Effector memory CD8-positive, alpha-beta T cell (primary cell): ENCODE results near the gene CACNA2D3.
A peak's percentile ranks its signal among the peaks of the same experiment; 100 is the strongest.

Experiments
- ATAC-seq: fragments of 150-1000 bp; cut with Tn5 transposase; replicated peaks from 2 replicates; pipeline ENCODE4 v1.10.0; 2021; ENCODE audit warnings: mild to moderate bottlenecking, moderate library complexity
- DNase-seq, 3 experiments: peaks; one replicate each; pipeline ENCODE4 v3.0.0; 2021
- H3K27ac Mint-ChIP-seq, 2 donors: one replicate each; pipeline ENCODE4 v1.8.0; 2022; ENCODE audit warnings: mild to moderate bottlenecking in 2 of 2, mixed read lengths in 2 of 2, moderate library complexity in 2 of 2
- H3K27me3 Mint-ChIP-seq, 2 donors: one replicate each; pipeline ENCODE4 v1.8.0; 2022; ENCODE audit warnings: mixed read lengths in 2 of 2
- H3K36me3 Mint-ChIP-seq: one replicate; pipeline ENCODE4 v1.8.0; 2022; ENCODE audit warnings: mild to moderate bottlenecking, moderate library complexity, mixed read lengths; ENCODE audit not compliant: insufficient read depth
- H3K4me1 Mint-ChIP-seq, 2 donors: one replicate each; pipeline ENCODE4 v1.8.0; 2022; ENCODE audit warnings: low read depth in 2 of 2, mixed read lengths in 2 of 2
- H3K4me3 Mint-ChIP-seq, 2 donors: one replicate each; pipeline ENCODE4 v1.8.0; 2022; ENCODE audit warnings: mild to moderate bottlenecking in 2 of 2, mixed read lengths in 2 of 2, moderate library complexity in 2 of 2
- H3K9me3 Mint-ChIP-seq, 2 donors: one replicate each; pipeline ENCODE4 v1.8.0; 2022; ENCODE audit warnings: mixed read lengths in 2 of 2

CACNA2D3 gene

DNA sequence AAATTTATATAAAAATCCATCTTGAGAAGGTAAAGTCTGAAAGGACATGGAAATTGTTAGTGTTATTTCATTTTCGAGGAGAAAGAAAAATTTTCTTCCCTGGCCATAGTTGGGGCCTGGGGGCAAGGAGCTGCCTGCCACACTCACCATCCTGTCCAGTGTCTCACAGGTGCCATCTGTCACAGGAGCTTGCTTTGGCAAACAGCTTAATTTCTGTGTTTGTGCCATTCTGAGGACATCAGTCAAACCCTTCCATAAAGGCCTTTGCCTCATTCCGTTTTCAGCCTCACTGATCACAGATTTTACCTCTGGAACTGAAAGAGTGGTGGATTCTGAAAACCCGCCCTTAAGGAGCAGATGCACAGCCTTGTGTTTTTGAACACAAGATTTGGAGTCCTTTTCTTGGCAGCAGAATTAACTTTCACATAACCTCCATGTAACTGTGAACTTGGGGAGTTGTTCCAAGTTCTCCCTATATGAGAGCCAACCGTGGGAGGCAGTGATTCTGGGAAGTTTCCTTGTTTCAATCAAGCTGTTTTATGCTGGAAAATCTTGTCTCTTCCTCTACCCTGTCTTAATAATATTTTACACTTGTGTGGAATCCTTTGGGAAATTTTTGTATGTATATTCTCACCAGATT, 254.7 kb downstream of the CACNA2D3 start:
- H3K4me1 Mint-ChIP-seq = no peaks in the 10 kb centered on the region
- no peak overlapping the region for H3K4me3 Mint-ChIP-seq
- peaks cover 0 to 8% of the 10 kb centered on the region in 2 donors for H3K27me3 Mint-ChIP-seq
- DNase-seq (no peak), ATAC-seq (no peak)
- no peaks in the 10 kb centered on the region for H3K36me3 Mint-ChIP-seq
- H3K27ac Mint-ChIP-seq = no peak overlapping the region
- H3K9me3 Mint-ChIP-seq = no peaks in the 10 kb centered on the region

DNA sequence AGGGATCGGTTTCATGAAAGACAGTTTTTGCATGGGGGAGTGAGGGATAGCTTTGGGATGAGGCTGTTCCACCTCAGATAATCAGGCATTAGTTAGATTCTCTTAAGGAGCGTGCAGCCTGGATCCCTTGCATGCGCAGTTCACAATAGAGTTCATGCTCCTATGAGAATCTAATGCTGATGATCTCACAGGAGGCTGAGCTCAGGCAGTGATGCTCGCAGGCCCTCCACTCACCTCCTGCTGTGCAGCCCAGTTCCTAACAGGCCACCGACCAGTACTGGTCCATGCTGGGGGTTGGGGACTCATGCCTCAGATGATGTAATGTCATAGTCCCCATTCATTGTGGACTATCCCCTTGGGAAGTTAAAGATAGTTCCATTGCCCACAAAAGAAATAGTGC, 255.8 kb downstream of the CACNA2D3 start:
- H3K9me3 Mint-ChIP-seq = no peaks in the 10 kb centered on the region
- H3K36me3 Mint-ChIP-seq = no peaks in the 10 kb centered on the region
- H3K4me1 Mint-ChIP-seq = no peaks in the 10 kb centered on the region
- DNase-seq = no peak
- H3K27ac Mint-ChIP-seq = no peak overlapping the region
- ATAC-seq = no peak
- H3K4me3 Mint-ChIP-seq = no peak overlapping the region
- peaks cover 0 to 8% of the 10 kb centered on the region in 2 donors for H3K27me3 Mint-ChIP-seq

DNA sequence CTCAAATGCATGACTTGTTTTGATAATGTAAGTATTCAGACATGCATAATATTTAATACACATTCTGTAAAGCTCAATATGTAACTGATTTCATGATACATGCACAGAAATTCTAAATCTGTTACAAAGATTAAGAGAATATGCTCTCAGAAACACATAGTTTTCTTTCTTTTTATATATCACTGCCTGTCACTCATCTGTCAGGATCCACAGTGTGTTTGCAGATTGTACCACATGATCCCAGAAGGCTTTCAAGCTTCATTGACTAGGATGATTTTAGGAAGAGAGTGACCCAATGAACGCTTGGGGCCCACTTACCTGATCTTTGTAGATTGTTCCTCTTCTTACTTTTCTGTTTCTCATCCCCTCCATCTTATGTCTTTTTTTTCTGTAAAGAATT, 261.9 kb downstream of the CACNA2D3 start:
- Mint-ChIP-seq H3K9me3 (peaks cover 3 to 17% of the 10 kb centered on the region in 2 donors), H3K4me3 (no peak overlapping the region), H3K36me3 (no peaks in the 10 kb centered on the region), H3K27ac (no peak overlapping the region), H3K27me3 (no peaks in the 10 kb centered on the region), H3K4me1 (no peaks in the 10 kb centered on the region)
- DNase-seq (no peak), ATAC-seq (no peak)

- H3K36me3 Mint-ChIP-seq = no peaks in the 10 kb centered on the region
- H3K27ac Mint-ChIP-seq = no peak overlapping the region
- DNase-seq (no peak), ATAC-seq (no peak)
- H3K9me3 Mint-ChIP-seq = peaks cover 4 to 22% of the 10 kb centered on the region in 2 donors
- H3K4me3 Mint-ChIP-seq = no peak overlapping the region
- no peaks in the 10 kb centered on the region for H3K4me1 Mint-ChIP-seq
- no peaks in the 10 kb centered on the region for H3K27me3 Mint-ChIP-seq
Measured at GRCh38 chr3:54390582-54390981, 268.2 kb downstream of the CACNA2D3 start.

DNA sequence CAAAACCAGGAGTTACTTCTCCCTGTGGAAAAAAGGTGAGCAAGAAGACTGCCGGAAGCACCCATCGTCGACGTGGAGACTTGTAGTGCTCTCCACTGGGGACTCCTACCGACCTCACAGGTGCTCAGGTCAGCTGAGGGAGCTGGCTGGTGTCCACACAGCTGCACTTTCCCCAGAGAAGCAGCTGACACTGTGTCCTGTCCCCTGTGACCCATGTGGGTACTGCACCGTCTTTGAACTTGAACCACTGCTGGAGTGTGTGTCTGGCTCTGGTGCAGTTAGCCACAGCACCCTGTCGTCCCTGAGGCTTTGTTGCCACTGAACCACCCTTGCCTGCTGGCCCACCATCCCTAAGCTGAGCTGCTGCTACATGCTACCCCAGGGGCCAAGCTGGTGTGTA, 270.8 kb downstream of the CACNA2D3 start:
- no peaks in the 10 kb centered on the region for H3K27me3 Mint-ChIP-seq
- H3K4me3 Mint-ChIP-seq = no peak overlapping the region
- no peak for ATAC-seq
- no peaks in the 10 kb centered on the region for H3K36me3 Mint-ChIP-seq
- peaks cover 4 to 10% of the 10 kb centered on the region in 2 donors for H3K9me3 Mint-ChIP-seq
- no peaks in the 10 kb centered on the region for H3K4me1 Mint-ChIP-seq
- H3K27ac Mint-ChIP-seq = no peak overlapping the region
- DNase-seq = no peak

GRCh38 chr3:54408328-54408727, 286.0 kb downstream of the CACNA2D3 start:
- Mint-ChIP-seq H3K4me1 (no peaks in the 10 kb centered on the region), H3K27me3 (no peaks in the 10 kb centered on the region)

DNA sequence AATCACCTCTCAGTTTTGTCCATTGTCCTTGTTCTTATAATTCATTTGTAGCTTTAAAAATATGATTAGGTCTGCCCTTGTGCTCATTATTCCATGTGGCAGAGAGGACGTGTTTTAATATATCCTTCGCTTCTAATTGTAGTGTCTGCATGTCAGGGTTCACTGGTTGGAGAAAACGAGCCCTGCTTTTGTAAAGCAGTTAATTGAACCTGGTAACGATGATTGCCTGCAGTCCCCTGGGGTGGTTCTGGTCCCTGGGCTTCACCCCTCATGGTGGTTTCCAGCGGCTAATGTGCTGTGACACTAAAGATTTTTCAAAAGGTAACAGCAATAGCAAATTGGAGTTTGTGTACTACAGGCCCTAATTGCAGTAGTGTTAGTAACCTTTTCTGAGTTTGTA, 299.6 kb downstream of the CACNA2D3 start:
- no peaks in the 10 kb centered on the region for H3K36me3 Mint-ChIP-seq

More at GRCh38 chr3:54408328-54408727, 286.0 kb downstream of the CACNA2D3 start:
- Mint-ChIP-seq H3K4me3 (no peak overlapping the region), H3K27ac (no peak overlapping the region), H3K36me3 (no peaks in the 10 kb centered on the region), H3K9me3 (peaks cover 0 to 3% of the 10 kb centered on the region in 2 donors)
- no peak for ATAC-seq
- DNase-seq = no peak

DNA sequence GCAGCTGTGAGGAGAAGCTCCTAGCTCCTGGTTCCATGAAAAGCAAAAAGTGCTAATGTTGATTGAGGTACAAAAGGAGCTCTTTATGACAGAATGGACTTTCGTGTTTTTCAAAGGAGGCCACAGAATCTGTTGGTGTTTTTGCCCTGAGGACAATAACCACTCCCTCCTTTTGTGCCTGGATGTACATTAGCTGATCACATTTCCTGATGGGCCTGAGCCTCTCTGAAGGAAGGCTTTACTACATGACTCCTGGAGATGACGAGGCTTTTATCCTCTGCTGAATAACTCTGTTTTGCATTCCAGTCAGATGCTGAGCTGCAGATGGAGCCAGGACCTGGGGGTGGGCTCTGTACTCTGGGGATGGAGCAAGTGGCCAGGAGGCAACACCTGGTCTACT, 301.9 kb downstream of the CACNA2D3 start:
- peaks cover 0 to 5% of the 10 kb centered on the region in 2 donors for H3K9me3 Mint-ChIP-seq
- peaks cover 0 to 6% of the 10 kb centered on the region in 2 donors for H3K27me3 Mint-ChIP-seq
- H3K4me1 Mint-ChIP-seq = no peaks in the 10 kb centered on the region
- no peak overlapping the region for H3K4me3 Mint-ChIP-seq
- ATAC-seq (no peak), DNase-seq (no peak)
- H3K27ac Mint-ChIP-seq = no peak overlapping the region
- no peaks in the 10 kb centered on the region for H3K36me3 Mint-ChIP-seq

More for the DNA sequence above, 299.6 kb downstream of the CACNA2D3 start:
- DNase-seq = no peak
- Mint-ChIP-seq H3K27me3 (peaks cover 0 to 6% of the 10 kb centered on the region in 2 donors), H3K4me3 (no peak overlapping the region), H3K9me3 (peaks cover 0 to 4% of the 10 kb centered on the region in 2 donors), H3K4me1 (no peaks in the 10 kb centered on the region), H3K27ac (no peak overlapping the region)
- ATAC-seq = no peak

- DNase-seq (no peak), ATAC-seq (no peak)
- no peaks in the 10 kb centered on the region for H3K4me1 Mint-ChIP-seq
- H3K4me3 Mint-ChIP-seq = no peak overlapping the region
- H3K36me3 Mint-ChIP-seq = no peaks in the 10 kb centered on the region
- no peak overlapping the region for H3K27ac Mint-ChIP-seq
- H3K9me3 Mint-ChIP-seq = peaks cover 0 to 1% of the 10 kb centered on the region in 2 donors
- no peaks in the 10 kb centered on the region for H3K27me3 Mint-ChIP-seq
Measured at GRCh38 chr3:54426381-54426780, 304.0 kb downstream of the CACNA2D3 start.

- peaks cover 0 to 1% of the 10 kb centered on the region in 2 donors for H3K9me3 Mint-ChIP-seq
- H3K4me1 Mint-ChIP-seq = no peaks in the 10 kb centered on the region
- H3K4me3 Mint-ChIP-seq = no peak overlapping the region
- H3K27ac Mint-ChIP-seq = no peak overlapping the region
- no peaks in the 10 kb centered on the region for H3K27me3 Mint-ChIP-seq
- DNase-seq (no peak), ATAC-seq (no peak)
- no peaks in the 10 kb centered on the region for H3K36me3 Mint-ChIP-seq
Measured at GRCh38 chr3:54427501-54427900, 305.1 kb downstream of the CACNA2D3 start.

- no peak for DNase-seq
- Mint-ChIP-seq H3K4me1 (no peaks in the 10 kb centered on the region), H3K4me3 (no peak overlapping the region), H3K27me3 (no peaks in the 10 kb centered on the region), H3K27ac (peak overlapping the region in 1 of 2 donors; percentile 11), H3K9me3 (peaks cover 0 to 1% of the 10 kb centered on the region in 2 donors), H3K36me3 (no peaks in the 10 kb centered on the region)
- ATAC-seq = no peak
Measured at GRCh38 chr3:54427941-54428871, 305.9 kb downstream of the CACNA2D3 start.

DNA sequence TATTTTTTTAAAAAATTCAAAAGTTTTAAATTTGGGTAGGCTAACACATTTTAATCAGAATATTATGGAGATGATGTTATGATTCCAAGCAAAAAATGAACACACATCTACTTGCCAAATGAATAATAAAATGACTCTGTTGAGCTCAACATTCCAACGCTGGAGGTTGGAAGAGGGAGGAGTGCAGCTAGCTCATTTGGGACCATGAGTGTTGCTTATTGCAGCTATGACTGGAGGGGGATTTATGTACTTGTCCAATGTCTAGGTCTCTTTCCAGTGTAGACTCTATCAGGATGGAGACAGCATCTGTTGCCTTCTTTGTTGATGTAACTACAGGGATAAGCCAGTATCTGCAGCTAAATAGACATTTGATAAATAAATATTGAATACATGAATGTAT, 310.6 kb downstream of the CACNA2D3 start:
- Mint-ChIP-seq H3K4me1 (no peaks in the 10 kb centered on the region), H3K27me3 (no peaks in the 10 kb centered on the region), H3K27ac (no peak overlapping the region), H3K36me3 (no peaks in the 10 kb centered on the region), H3K4me3 (no peak overlapping the region), H3K9me3 (peaks cover 0 to 3% of the 10 kb centered on the region in 2 donors)
- DNase-seq = no peak
- no peak for ATAC-seq

- Mint-ChIP-seq H3K4me3 (no peak overlapping the region), H3K27ac (no peak overlapping the region), H3K9me3 (peaks cover 0 to 2% of the 10 kb centered on the region in 2 donors), H3K36me3 (no peaks in the 10 kb centered on the region), H3K4me1 (no peaks in the 10 kb centered on the region), H3K27me3 (no peaks in the 10 kb centered on the region)
- DNase-seq = no peak
- ATAC-seq = no peak
Measured at GRCh38 chr3:54433846-54434245, 311.5 kb downstream of the CACNA2D3 start.

DNA sequence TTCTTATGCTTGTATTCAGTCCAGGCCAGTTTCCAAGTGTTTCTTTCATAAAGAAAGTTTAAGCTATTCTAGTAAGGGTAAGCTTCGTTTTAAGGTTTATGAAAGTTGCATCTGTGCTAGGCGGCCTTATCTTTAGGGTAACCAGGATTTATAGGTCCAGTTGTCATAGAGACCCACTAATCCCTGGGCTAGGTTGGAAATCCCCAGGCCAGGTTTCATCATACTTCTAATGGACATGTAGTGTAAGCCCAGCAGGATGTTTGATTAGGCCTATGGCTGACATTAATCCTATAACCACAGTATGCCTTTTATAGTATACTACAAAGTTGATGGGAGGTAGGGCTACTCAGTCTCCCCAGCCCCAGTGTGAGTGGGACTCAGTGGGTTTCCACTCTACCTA, 312.4 kb downstream of the CACNA2D3 start:
- no peak overlapping the region for H3K4me3 Mint-ChIP-seq
- no peaks in the 10 kb centered on the region for H3K36me3 Mint-ChIP-seq
- no peaks in the 10 kb centered on the region for H3K4me1 Mint-ChIP-seq
- H3K27me3 Mint-ChIP-seq = no peaks in the 10 kb centered on the region
- no peak overlapping the region for H3K27ac Mint-ChIP-seq
- DNase-seq (no peak), ATAC-seq (no peak)
- H3K9me3 Mint-ChIP-seq = peaks cover 0 to 2% of the 10 kb centered on the region in 2 donors
